ENCODE results near the gene SH3PXD2A.

The SH3PXD2A gene

GRCh38 chr10:103597003-103597402 is 258.4 kb downstream of the SH3PXD2A start:
- DNase-seq: no peak

- no peak for DNase-seq
Observed at GRCh38 chr10:103595933-103596726, 259.2 kb downstream of the SH3PXD2A start.

GRCh38 chr10:103593022-103593570 is 262.3 kb downstream of the SH3PXD2A start:
- no peak for DNase-seq

GRCh38 chr10:103592186-103593021 is 263.0 kb downstream of the SH3PXD2A start:
- DNase-seq: peak; percentile 26

GRCh38 chr10:103590744-103591291 is 264.6 kb downstream of the SH3PXD2A start:
- DNase-seq: no peak

- no peak for DNase-seq
Observed at GRCh38 chr10:103590060-103590459, 265.3 kb downstream of the SH3PXD2A start.

- no peak for DNase-seq
Observed at GRCh38 chr10:103589074-103589630, 266.2 kb downstream of the SH3PXD2A start.

- no peak for DNase-seq
Observed at GRCh38 chr10:103587073-103587472, 268.3 kb downstream of the SH3PXD2A start.

GRCh38 chr10:103585011-103585405 is 270.4 kb downstream of the SH3PXD2A start:
- no peak for DNase-seq

GRCh38 chr10:103584216-103585010 is 271.0 kb downstream of the SH3PXD2A start:
- DNase-seq: peak; percentile 55

- no peak for DNase-seq
Observed at GRCh38 chr10:103583871-103584215, 271.5 kb downstream of the SH3PXD2A start.

- no peak for DNase-seq
Observed at GRCh38 chr10:103582331-103583123, 272.8 kb downstream of the SH3PXD2A start.

- no peak for DNase-seq
Observed at GRCh38 chr10:103581499-103581898, 273.9 kb downstream of the SH3PXD2A start.

GRCh38 chr10:103580430-103580829 is 274.9 kb downstream of the SH3PXD2A start:
- DNase-seq: no peak

GRCh38 chr10:103580011-103580410 is 275.4 kb downstream of the SH3PXD2A start:
- no peak for DNase-seq

GRCh38 chr10:103578782-103579382 is 276.5 kb downstream of the SH3PXD2A start:
- no peak for DNase-seq

- DNase-seq: no peak
Observed at GRCh38 chr10:103576862-103577261, 278.5 kb downstream of the SH3PXD2A start.

- no peak for DNase-seq
Observed at GRCh38 chr10:103576076-103576471, 279.3 kb downstream of the SH3PXD2A start.

- DNase-seq: no peak
Observed at GRCh38 chr10:103575416-103576075, 279.8 kb downstream of the SH3PXD2A start.

Data from fibroblast of skin of abdomen (primary cell).